Endothelial cell of umbilical vein (primary cell): Measurements from ENCODE around the gene SLC15A1.

ENCODE experiments used
- MYC ChIP-seq: IDR thresholded peaks from one replicate; pipeline ENCODE4 v1.6.1; 2011; ENCODE audit warnings: mild to moderate bottlenecking, low read depth, low read length
- TF ChIP-seq, protein P1 (sequence below), 2 donors: IDR thresholded peaks; 1 replicate in 1 of 2; 2 replicates in 1 of 2; pipeline ENCODE4 v1.5.1; 2011; ENCODE audit warnings: low read length in 2 of 2, mild to moderate bottlenecking in 2 of 2, moderate library complexity in 2 of 2, control low read depth in 1 of 2, inconsistent platforms in 1 of 2, low read depth in 1 of 2; ENCODE audit not compliant: insufficient read depth in 1 of 2; ENCODE audit errors: extremely low read depth in 1 of 2

GRCh38 chr13:98647121-98647520 is 105.4 kb downstream of the SLC15A1 start:
- TF ChIP-seq, protein P1, sequence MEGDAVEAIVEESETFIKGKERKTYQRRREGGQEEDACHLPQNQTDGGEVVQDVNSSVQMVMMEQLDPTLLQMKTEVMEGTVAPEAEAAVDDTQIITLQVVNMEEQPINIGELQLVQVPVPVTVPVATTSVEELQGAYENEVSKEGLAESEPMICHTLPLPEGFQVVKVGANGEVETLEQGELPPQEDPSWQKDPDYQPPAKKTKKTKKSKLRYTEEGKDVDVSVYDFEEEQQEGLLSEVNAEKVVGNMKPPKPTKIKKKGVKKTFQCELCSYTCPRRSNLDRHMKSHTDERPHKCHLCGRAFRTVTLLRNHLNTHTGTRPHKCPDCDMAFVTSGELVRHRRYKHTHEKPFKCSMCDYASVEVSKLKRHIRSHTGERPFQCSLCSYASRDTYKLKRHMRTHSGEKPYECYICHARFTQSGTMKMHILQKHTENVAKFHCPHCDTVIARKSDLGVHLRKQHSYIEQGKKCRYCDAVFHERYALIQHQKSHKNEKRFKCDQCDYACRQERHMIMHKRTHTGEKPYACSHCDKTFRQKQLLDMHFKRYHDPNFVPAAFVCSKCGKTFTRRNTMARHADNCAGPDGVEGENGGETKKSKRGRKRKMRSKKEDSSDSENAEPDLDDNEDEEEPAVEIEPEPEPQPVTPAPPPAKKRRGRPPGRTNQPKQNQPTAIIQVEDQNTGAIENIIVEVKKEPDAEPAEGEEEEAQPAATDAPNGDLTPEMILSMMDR (IDR thresholded peaks at IDR 0.05; ENCODE audit: extremely low read depth in 1 of 2, insufficient read depth in 1 of 2, low read depth in 1 of 2, low read length in 2 of 2): no peak
- TF ChIP-seq MYC: no peak
